Activated CD8-positive, alpha-beta T cell treated with anti-CD3 and anti-CD28 coated beads, Interleukin-2, amount 10 ng/mL, durations not matched to agents 7 days and 5 days (primary cell): ENCODE measurements around the gene IBSP. TPM values are rescaled to one million over a fixed set of nuclear protein-coding genes. Genes with fewer than 3 reads are reported as not detected.

ENCODE experiments used
- ATAC-seq: fragments of 150-1000 bp; cut with Tn5 transposase; one replicate; pipeline ENCODE4 v1.10.0; 2021; ENCODE audit warnings: moderate library complexity
- CTCF ChIA-PET: fragments of 350-600 bp; sonication (Branson Sonifier 250); formaldehyde crosslinking; loops from one replicate; lab custom pipeline; 2021; ENCODE audit warnings: antibody characterized with exemption; lab: Charles Lee
- POLR2A ChIA-PET: fragments of 350-600 bp; sonication (Branson Sonifier 250); formaldehyde crosslinking; loops from one replicate; lab custom pipeline; 2021; ENCODE audit warnings: antibody characterized with exemption; lab: Charles Lee
- DNase-seq: peaks from one replicate; pipeline ENCODE4 v3.0.0-alpha.2; 2020
- H3K27ac Mint-ChIP-seq: one replicate; pipeline ENCODE4 v1.8.0; 2021; ENCODE audit warnings: mild to moderate bottlenecking, mixed read lengths
- H3K27me3 Mint-ChIP-seq: one replicate; pipeline ENCODE4 v1.8.0; 2021; ENCODE audit warnings: low read depth, mixed read lengths
- H3K36me3 Mint-ChIP-seq: one replicate; pipeline ENCODE4 v1.8.0; 2021; ENCODE audit warnings: low read depth, mixed read lengths
- H3K4me1 Mint-ChIP-seq: one replicate; pipeline ENCODE4 v1.8.0; 2021; ENCODE audit warnings: low read depth, mixed read lengths
- H3K4me3 Mint-ChIP-seq: one replicate; pipeline ENCODE4 v1.8.0; 2021; ENCODE audit warnings: mild to moderate bottlenecking, mixed read lengths
- H3K9me3 Mint-ChIP-seq: one replicate; pipeline ENCODE4 v1.8.0; 2022; ENCODE audit warnings: mixed read lengths; ENCODE audit not compliant: insufficient read depth
- total RNA-seq, 2 experiments: library from RNA; stranded (reverse); gene quantifications; one replicate each; pipeline ENCODE4 v1.2.3, GENCODE V29; 2021

IBSP gene
- total RNA-seq, 2 experiments from 2014 or later: not detected

DNA sequence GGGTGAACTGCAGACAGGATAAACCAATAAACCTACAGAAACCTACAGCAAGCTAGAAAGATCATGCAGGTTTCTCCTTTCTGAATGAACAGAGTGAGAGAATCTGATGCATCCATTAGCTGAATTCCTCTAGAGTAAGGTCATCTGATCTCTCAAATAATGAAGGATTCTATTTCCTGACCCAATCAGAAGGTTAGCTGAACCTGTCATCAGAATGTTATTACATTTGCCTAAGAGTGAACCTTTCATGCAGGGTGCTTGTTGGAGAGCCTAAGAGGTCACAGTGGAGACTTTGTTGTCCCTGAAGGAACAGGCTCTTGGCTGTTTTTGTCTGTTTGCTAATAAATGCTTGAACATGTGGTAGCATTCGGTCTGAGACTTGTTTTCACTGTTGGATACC, 57.5 kb downstream of the IBSP start:
- DNase-seq: no peak
- Mint-ChIP-seq H3K27ac (no peak overlapping the region), H3K27me3 (peaks cover 24% of the 10 kb centered on the region), H3K4me3 (no peak overlapping the region), H3K36me3 (no peaks in the 10 kb centered on the region), H3K9me3 (no peaks in the 10 kb centered on the region), H3K4me1 (no peaks in the 10 kb centered on the region)
- no peak for ATAC-seq
- POLR2A ChIA-PET: no interaction called here
- CTCF ChIA-PET: interaction anchor here (0.8 to 1.3 kb wide), 4 partner anchors 111 to 176 kb away, joined by 3 to 5 read pairs (median 3); no protein-coding TSS in a partner anchor

DNA sequence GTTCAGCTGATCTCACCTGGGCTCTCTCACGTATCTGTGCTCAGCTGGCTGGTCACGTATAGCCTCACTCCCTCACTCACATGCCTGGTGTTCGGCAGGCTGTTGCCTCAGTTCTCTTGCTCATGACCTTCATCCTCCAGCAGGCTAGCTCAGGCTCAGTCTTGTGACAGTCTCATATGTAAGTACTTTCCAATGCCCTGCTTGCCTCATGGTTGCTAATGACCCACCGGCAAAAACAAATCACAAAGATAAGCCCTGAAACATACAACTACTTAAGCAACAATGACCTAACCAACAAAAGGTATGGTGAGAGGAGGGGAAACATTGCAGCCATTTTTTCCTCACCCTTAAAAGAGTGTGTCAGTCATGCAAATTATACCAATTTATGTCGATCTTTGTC, 58.4 kb downstream of the IBSP start:
- ATAC-seq (no peak), DNase-seq (no peak)
- no peaks in the 10 kb centered on the region for H3K36me3 Mint-ChIP-seq
- CTCF ChIA-PET: interaction anchor here (0.8 to 1.4 kb wide), 2 partner anchors 9 to 354 kb away, joined by 4 read pairs; no protein-coding TSS in a partner anchor
- POLR2A ChIA-PET: no interaction called here
- peaks cover 24% of the 10 kb centered on the region for H3K27me3 Mint-ChIP-seq
- no peaks in the 10 kb centered on the region for H3K4me1 Mint-ChIP-seq
- no peak overlapping the region for H3K27ac Mint-ChIP-seq
- H3K9me3 Mint-ChIP-seq: no peaks in the 10 kb centered on the region
- no peak overlapping the region for H3K4me3 Mint-ChIP-seq

Other genes starting within 250 kb of the IBSP start
- gene DSPP, start 191.0 kb upstream of the IBSP start, total RNA-seq: not detected
- gene DMP1, start 149.3 kb upstream of the IBSP start, total RNA-seq: not detected
- not detected for gene MEPE, start 33.4 kb downstream of the IBSP start, total RNA-seq
- gene SPP1, start 176.2 kb downstream of the IBSP start, total RNA-seq: not detected
- 1 to 10 TPM; 7.4 to 7.7 TPM for gene PKD2, start 208.1 kb downstream of the IBSP start, total RNA-seq